Parathyroid adenoma (tissue), 2 donors: Measurements from ENCODE around the gene RBMS1.

Experiments
- H2AFZ ChIP-seq: fragments of 300-600 bp; sonication (generic); one replicate; pipeline ENCODE4 v1.7.0; 2017; ENCODE audit warnings: antibody characterized with exemption, mild to moderate bottlenecking
- H3K27ac ChIP-seq: fragments of 300-600 bp; sonication (generic); one replicate; pipeline ENCODE4 v1.7.0; 2017
- H3K27me3 ChIP-seq: fragments of 300-600 bp; sonication (generic); one replicate; pipeline ENCODE4 v1.7.0; 2017; ENCODE audit warnings: low read length; ENCODE audit not compliant: control insufficient read depth, insufficient read depth
- H3K36me3 ChIP-seq: fragments of 300-600 bp; sonication (generic); one replicate; pipeline ENCODE4 v1.7.0; 2017; ENCODE audit warnings: low read length; ENCODE audit not compliant: control insufficient read depth, insufficient read depth
- H3K4me1 ChIP-seq: fragments of 300-600 bp; sonication (generic); one replicate; pipeline ENCODE4 v1.7.0; 2017; ENCODE audit warnings: control low read depth
- H3K4me2 ChIP-seq: fragments of 300-600 bp; sonication (generic); one replicate; pipeline ENCODE4 v1.7.0; 2017; ENCODE audit warnings: low read length
- H3K4me3 ChIP-seq: fragments of 300-600 bp; sonication (generic); one replicate; pipeline ENCODE4 v1.7.0; 2017; ENCODE audit warnings: low read depth, low read length
- H3K79me2 ChIP-seq: fragments of 300-600 bp; sonication (generic); one replicate; pipeline ENCODE4 v1.7.0; 2017; ENCODE audit warnings: control low read depth
- H3K9ac ChIP-seq: fragments of 300-600 bp; sonication (generic); one replicate; pipeline ENCODE4 v1.7.0; 2017; ENCODE audit warnings: mild to moderate bottlenecking
- H3K9me3 ChIP-seq: fragments of 300-600 bp; sonication (generic); one replicate; pipeline ENCODE4 v1.7.0; 2017; ENCODE audit warnings: low read length; ENCODE audit not compliant: control insufficient read depth
- CTCF ChIP-seq: fragments of 300-600 bp; sonication (generic); IDR thresholded peaks from one replicate; pipeline ENCODE4 v1.7.0; 2017; ENCODE audit warnings: antibody characterized with exemption, mild to moderate bottlenecking
- donor health status: primary hyperparathyroidism.

RBMS1 gene

GRCh38 chr2:160242893-160243564 is 250.6 kb downstream of the RBMS1 start:
- Histone ChIP-seq H3K27ac (peak overlapping the region; percentile 77), H3K27me3 (no peaks in the 10 kb centered on the region), H3K4me2 (no peak overlapping the region), H2AFZ (peak overlapping the region; percentile 75), H3K9me3 (no peaks in the 10 kb centered on the region), H3K79me2 (no peaks in the 10 kb centered on the region), H3K36me3 (no peaks in the 10 kb centered on the region), H3K9ac (no peak overlapping the region), H3K4me1 (peaks cover 17% of the 10 kb centered on the region), H3K4me3 (no peak overlapping the region)
- no peak for TF ChIP-seq CTCF

GRCh38 chr2:160241251-160242137 is 252.1 kb downstream of the RBMS1 start:
- peaks cover 17% of the 10 kb centered on the region for H3K4me1 ChIP-seq
- no peak for TF ChIP-seq CTCF
- H3K27ac ChIP-seq: peak overlapping the region; percentile 77
- H2AFZ ChIP-seq: peak overlapping the region; percentile 1
- H3K36me3 ChIP-seq: no peaks in the 10 kb centered on the region
- H3K9ac ChIP-seq: no peak overlapping the region
- H3K9me3 ChIP-seq: no peaks in the 10 kb centered on the region
- no peak overlapping the region for H3K4me3 ChIP-seq
- no peaks in the 10 kb centered on the region for H3K79me2 ChIP-seq
- H3K4me2 ChIP-seq: no peak overlapping the region
- H3K27me3 ChIP-seq: no peaks in the 10 kb centered on the region

- peaks cover 17% of the 10 kb centered on the region for H3K4me1 ChIP-seq
- no peak overlapping the region for H3K4me2 ChIP-seq
- no peak overlapping the region for H3K27ac ChIP-seq
- no peaks in the 10 kb centered on the region for H3K27me3 ChIP-seq
- no peak overlapping the region for H2AFZ ChIP-seq
- H3K4me3 ChIP-seq: no peak overlapping the region
- no peak for TF ChIP-seq CTCF
- no peak overlapping the region for H3K9ac ChIP-seq
- H3K79me2 ChIP-seq: no peaks in the 10 kb centered on the region
- no peaks in the 10 kb centered on the region for H3K36me3 ChIP-seq
- H3K9me3 ChIP-seq: no peaks in the 10 kb centered on the region
Observed at GRCh38 chr2:160239436-160239835, 254.2 kb downstream of the RBMS1 start.

- Histone ChIP-seq H3K4me1 (peaks cover 15% of the 10 kb centered on the region), H3K4me2 (no peak overlapping the region), H3K4me3 (no peak overlapping the region)
Observed at GRCh38 chr2:160238392-160238791, 255.2 kb downstream of the RBMS1 start.

More at GRCh38 chr2:160238392-160238791, 255.2 kb downstream of the RBMS1 start:
- no peak overlapping the region for H2AFZ ChIP-seq
- H3K36me3 ChIP-seq: no peaks in the 10 kb centered on the region
- no peak overlapping the region for H3K27ac ChIP-seq
- no peak for TF ChIP-seq CTCF
- no peaks in the 10 kb centered on the region for H3K27me3 ChIP-seq
- no peaks in the 10 kb centered on the region for H3K79me2 ChIP-seq
- no peak overlapping the region for H3K9ac ChIP-seq
- no peaks in the 10 kb centered on the region for H3K9me3 ChIP-seq
